Kidney epithelial cell (primary cell): Measurements from ENCODE around the gene RUFY4. TPM values are rescaled to one million over a fixed set of nuclear protein-coding genes. Genes with fewer than 3 reads are reported as not detected.
"Not testable (repeated sequence)": the region's sequence is repeated elsewhere in the genome, so short reads cannot be mapped to it uniquely, and the experiment has no call there.

Experiments used
- DNase-seq: peaks from one replicate; pipeline ENCODE4 v3.0.0-alpha.2; 2010; ENCODE audit warnings: low read depth
- H3K27me3 ChIP-seq: 2 replicates; pipeline ENCODE4 v1.6.0; 2011; ENCODE audit warnings: low read length; ENCODE audit not compliant: control insufficient read depth, insufficient read depth
- H3K36me3 ChIP-seq: 2 replicates; pipeline ENCODE4 v1.5.1; 2011; ENCODE audit warnings: low read length; ENCODE audit not compliant: control insufficient read depth, insufficient read depth
- H3K4me3 ChIP-seq: 2 replicates; pipeline ENCODE4 v1.5.1; 2011; ENCODE audit warnings: low read depth, mild to moderate bottlenecking, control low read depth, low read length
- total RNA-seq: library from RNA; depleted of rRNA; stranded (reverse); fragments of >200 nt; gene quantifications from 2 replicates; pipeline ENCODE4 v1.2.3, GENCODE V29; 2015
- TF ChIP-seq, protein P1 (sequence below): IDR thresholded peaks from 2 replicates; pipeline ENCODE4 v1.5.1; 2011; ENCODE audit warnings: mild to moderate bottlenecking, moderate library complexity, low read length, control low read depth, inconsistent platforms; ENCODE audit not compliant: insufficient read depth, poor library complexity, severe bottlenecking

RUFY4 gene
- total RNA-seq, 1 donor from 2014 or later, result not detected

DNA sequence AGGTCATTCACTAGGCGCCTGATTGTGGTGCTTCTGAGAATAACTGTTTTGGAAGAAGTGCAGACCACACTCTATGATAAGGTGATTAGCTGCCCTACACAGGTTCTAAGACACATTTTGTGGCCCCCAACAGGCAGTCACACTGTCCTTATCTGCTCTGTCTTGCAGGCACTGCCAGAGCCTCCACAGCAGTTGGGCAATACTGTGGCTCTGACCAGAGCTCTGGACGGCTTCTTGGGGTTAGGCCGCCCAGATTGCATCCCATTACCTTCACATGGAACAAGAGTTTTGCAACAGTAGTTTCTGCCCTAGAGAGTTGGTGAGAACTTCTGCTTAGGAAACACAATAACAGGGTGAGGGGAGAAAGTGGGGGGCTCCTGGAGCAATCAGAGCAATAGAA lies 22.7 kb downstream of the RUFY4 start:
- Histone ChIP-seq H3K36me3 (no peaks in the 10 kb centered on the region), H3K27me3 (peaks cover 6% of the 10 kb centered on the region), H3K4me3 (no peak overlapping the region)
- no peak for DNase-seq
- TF ChIP-seq, protein P1, sequence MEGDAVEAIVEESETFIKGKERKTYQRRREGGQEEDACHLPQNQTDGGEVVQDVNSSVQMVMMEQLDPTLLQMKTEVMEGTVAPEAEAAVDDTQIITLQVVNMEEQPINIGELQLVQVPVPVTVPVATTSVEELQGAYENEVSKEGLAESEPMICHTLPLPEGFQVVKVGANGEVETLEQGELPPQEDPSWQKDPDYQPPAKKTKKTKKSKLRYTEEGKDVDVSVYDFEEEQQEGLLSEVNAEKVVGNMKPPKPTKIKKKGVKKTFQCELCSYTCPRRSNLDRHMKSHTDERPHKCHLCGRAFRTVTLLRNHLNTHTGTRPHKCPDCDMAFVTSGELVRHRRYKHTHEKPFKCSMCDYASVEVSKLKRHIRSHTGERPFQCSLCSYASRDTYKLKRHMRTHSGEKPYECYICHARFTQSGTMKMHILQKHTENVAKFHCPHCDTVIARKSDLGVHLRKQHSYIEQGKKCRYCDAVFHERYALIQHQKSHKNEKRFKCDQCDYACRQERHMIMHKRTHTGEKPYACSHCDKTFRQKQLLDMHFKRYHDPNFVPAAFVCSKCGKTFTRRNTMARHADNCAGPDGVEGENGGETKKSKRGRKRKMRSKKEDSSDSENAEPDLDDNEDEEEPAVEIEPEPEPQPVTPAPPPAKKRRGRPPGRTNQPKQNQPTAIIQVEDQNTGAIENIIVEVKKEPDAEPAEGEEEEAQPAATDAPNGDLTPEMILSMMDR, result no peak

DNA sequence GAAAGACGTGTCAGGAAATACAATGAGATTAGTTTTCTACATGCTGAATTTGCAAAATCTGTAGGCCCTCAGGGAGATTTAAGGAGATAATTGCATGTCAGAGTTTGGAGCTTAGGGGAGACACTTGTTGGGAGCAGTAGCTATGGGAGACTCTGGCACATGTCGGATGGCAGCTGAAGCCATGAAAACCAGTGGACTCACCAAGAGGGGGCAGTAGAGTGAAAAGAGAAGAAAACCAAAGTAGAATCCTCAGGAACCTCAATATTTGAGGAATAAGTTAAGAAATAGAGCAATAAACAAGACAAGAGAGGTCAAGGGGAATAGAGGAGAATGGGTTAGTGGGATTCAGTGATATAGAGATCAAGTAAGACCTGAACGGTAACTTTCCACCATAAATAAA lies 24.8 kb downstream of the RUFY4 start:
- TF ChIP-seq, protein P1, result no peak
- no peaks in the 10 kb centered on the region for H3K36me3 ChIP-seq
- H3K27me3 ChIP-seq, result peaks cover 4% of the 10 kb centered on the region
- H3K4me3 ChIP-seq, result no peak overlapping the region
- DNase-seq, result no peak

DNA sequence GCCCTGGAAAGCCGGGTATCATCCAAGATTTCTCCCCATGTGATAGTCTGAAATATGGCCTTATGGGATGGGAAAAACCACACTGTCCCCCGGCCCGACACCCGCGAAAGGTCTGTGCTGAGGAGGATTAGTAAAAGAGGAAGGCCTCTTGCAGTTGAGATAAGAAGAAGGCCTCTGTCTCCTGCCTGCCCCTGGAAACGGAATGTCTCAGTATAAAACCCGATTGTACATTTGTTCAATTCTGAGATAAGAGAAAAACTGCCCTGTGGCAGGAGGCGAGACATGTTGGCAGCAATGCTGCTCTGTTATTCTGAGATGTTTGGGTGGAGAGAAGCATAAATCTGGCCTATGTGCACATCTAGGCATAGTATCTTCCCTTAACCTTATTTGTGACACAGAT lies 26.8 kb downstream of the RUFY4 start:
- Histone ChIP-seq H3K27me3 (no peaks in the 10 kb centered on the region), H3K4me3 (no peak overlapping the region), H3K36me3 (no peaks in the 10 kb centered on the region)
- TF ChIP-seq, protein P1, result no peak
- no peak for DNase-seq

DNA sequence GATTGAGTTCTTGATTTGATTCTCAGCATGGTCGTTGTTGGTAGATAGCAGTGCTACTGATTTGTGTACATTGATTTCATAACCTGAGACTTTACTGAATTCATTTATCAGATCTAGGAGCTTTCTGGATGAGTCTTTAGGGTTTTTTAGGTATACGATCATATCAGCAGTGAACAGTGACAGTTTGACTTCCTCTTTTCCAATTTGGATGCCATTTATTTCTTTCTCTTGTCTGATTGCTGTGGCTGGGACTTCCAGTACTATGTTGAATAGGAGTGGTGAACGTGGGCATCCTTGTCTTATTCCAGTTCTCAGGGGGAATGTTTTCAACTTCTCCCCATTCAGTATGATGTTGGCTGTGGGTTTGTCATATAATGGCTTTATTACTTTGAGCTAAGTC lies 28.9 kb downstream of the RUFY4 start:
- DNase-seq, result no peak
- TF ChIP-seq, protein P1, result no peak
- H3K4me3 ChIP-seq, result no peak overlapping the region
- no peaks in the 10 kb centered on the region for H3K27me3 ChIP-seq
- no peaks in the 10 kb centered on the region for H3K36me3 ChIP-seq

DNA sequence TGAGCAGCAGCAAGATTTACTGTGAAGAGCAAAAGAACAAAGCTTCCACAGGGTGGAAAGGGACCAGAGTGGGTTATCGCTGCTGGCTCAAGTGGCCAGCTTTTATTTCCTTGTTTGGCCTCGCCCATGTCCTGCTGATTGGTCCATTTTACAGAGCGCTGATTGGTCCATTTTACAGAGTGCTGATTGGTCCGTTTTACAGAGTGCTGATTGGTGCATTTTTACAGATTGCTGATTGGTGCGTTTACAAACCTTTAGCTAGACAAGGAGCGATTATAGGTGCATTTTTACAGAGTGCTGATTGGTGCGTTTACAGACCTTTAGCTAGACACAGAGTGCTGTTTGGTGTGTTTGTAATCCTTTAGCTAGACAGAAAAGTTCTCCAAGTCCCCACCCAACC lies 39.8 kb downstream of the RUFY4 start:
- not testable (repeated sequence) for DNase-seq, H3K36me3 ChIP-seq, H3K4me3 ChIP-seq, H3K27me3 ChIP-seq

DNA sequence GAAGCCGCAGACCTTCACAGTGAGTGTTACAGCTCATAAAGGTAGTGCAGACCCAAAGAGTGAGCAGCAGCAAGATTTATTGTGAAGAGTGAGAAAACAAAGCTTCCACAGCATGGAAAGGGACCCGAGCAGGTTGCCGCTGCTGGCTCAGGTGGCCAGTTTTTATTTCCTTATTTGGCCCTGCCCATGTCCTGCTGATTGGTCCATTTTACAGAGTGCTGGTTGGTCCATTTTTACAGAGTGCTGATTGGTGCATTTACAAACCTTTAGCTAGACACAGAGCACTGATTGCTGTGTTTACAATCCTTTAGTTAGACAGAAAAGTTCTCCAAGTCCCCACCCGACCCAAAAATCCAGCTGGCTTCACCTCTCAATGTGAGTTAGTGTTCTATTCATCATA lies 52.7 kb downstream of the RUFY4 start:
- H3K36me3 ChIP-seq, DNase-seq, H3K4me3 ChIP-seq, H3K27me3 ChIP-seq: not testable (repeated sequence)

DNA sequence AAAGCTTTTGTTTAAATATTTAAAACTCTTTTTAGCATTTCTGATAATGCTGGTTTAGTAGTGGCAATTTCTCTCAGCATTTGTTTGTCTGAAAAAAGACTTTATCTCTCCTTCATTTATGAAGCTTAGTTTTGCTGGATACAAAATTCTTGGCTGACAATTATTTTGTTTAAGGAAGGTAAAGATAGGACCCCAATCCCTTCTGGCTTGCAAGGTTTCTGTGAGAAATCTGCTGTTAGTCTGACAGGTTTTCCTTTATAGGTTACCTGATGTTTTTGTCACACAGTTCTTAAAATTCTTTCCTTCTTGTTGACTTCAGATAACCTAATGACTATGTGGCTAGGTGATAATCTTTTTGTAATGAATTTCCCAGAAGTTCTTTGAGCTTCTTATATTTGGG lies 53.2 kb downstream of the RUFY4 start:
- not testable (repeated sequence) for H3K4me3 ChIP-seq, H3K36me3 ChIP-seq

DNA sequence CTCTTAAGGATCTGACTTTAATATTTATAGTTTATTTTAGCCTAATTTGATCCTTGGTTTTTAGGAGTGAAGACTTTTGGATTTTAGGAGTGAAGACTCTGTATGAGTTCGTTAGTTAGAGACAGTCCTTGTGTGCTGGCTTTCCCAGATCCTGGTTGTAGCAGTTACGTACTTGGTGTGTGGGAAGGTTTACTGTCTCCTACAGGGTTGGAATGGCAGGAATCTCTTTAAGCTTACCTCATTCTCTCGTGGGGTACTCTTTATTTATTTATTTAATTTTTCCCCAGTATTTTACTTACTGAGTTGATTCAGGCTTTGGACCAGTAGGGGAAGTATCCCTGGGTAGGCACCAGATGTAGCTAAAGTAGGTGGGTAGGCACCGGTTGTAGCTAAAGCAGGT lies 54.9 kb downstream of the RUFY4 start:
- no peak overlapping the region for H3K4me3 ChIP-seq
- no peaks in the 10 kb centered on the region for H3K36me3 ChIP-seq
- TF ChIP-seq, protein P1, result no peak
- peaks cover 14% of the 10 kb centered on the region for H3K27me3 ChIP-seq
- DNase-seq, result no peak

More for the DNA sequence above, 53.2 kb downstream of the RUFY4 start:
- H3K27me3 ChIP-seq, DNase-seq: not testable (repeated sequence)
